Hepatocyte (in vitro differentiated cells): Measurements from ENCODE around the gene SNAI3. TPM values are rescaled to one million over a fixed set of nuclear protein-coding genes. Genes with fewer than 3 reads are reported as not detected.

ENCODE experiments used
- DNase-seq: peaks from one replicate; pipeline ENCODE4 v3.0.0-alpha.2; 2016; ENCODE audit warnings: low spot score
- H2AFZ ChIP-seq: fragments of 200-600 bp; sonication (generic); 2 replicates; pipeline ENCODE4 v1.6.0; 2016; ENCODE audit warnings: antibody characterized with exemption, mild to moderate bottlenecking
- H3K27ac ChIP-seq: fragments of 200-600 bp; sonication (generic); 2 replicates; pipeline ENCODE4 v1.5.1; 2016; ENCODE audit warnings: mild to moderate bottlenecking
- H3K27me3 ChIP-seq: fragments of 200-600 bp; sonication (generic); 2 replicates; pipeline ENCODE4 v1.6.1; 2016
- H3K36me3 ChIP-seq: fragments of 200-600 bp; sonication (generic); replicated peaks from 2 replicates; pipeline ENCODE4 v1.5.1; 2016; ENCODE audit warnings: low read depth; ENCODE audit not compliant: insufficient read depth
- H3K4me1 ChIP-seq: fragments of 200-600 bp; sonication (generic); 2 replicates; pipeline ENCODE4 v1.5.1; 2016; ENCODE audit warnings: mild to moderate bottlenecking, moderate library complexity; ENCODE audit not compliant: insufficient read depth
- H3K4me2 ChIP-seq: fragments of 200-600 bp; sonication (generic); 2 replicates; pipeline ENCODE4 v1.6.0; 2016
- H3K4me3 ChIP-seq: fragments of 200-600 bp; sonication (generic); 2 replicates; pipeline ENCODE4 v1.5.1; 2016; ENCODE audit warnings: mild to moderate bottlenecking
- H3K79me2 ChIP-seq: fragments of 200-600 bp; sonication (generic); 2 replicates; pipeline ENCODE4 v1.6.0; 2017; ENCODE audit warnings: mild to moderate bottlenecking
- H3K9me2 ChIP-seq: fragments of 200-600 bp; sonication (generic); replicated peaks from 2 replicates; pipeline ENCODE4 v1.6.0; 2017; ENCODE audit warnings: mild to moderate bottlenecking; ENCODE audit not compliant: insufficient read depth
- H3K9me3 ChIP-seq: fragments of 200-600 bp; sonication (generic); 2 replicates; pipeline ENCODE4 v1.5.1; 2016; ENCODE audit warnings: low read depth, mild to moderate bottlenecking
- H4K20me1 ChIP-seq: fragments of 200-600 bp; sonication (generic); 2 replicates; pipeline ENCODE4 v1.6.0; 2016; ENCODE audit warnings: mild to moderate bottlenecking; ENCODE audit not compliant: insufficient read depth, poor library complexity, severe bottlenecking
- EZH2 ChIP-seq: fragments of 200-600 bp; sonication (generic); IDR thresholded peaks from 2 replicates; pipeline ENCODE4 v1.6.1; 2016; ENCODE audit warnings: antibody characterized with exemption, mild to moderate bottlenecking, borderline replicate concordance
- EZH2phosphoT487 ChIP-seq: fragments of 200-600 bp; sonication (generic); IDR thresholded peaks from one replicate; pipeline ENCODE4 v1.6.1; 2018; ENCODE audit warnings: antibody characterized with exemption, mild to moderate bottlenecking, low read depth, moderate library complexity; ENCODE audit not compliant: unreplicated experiment, severe bottlenecking
- WGBS: methylation state at CpG from one replicate; pipeline ENCODE4 v1.1.6; 2016; ENCODE audit warnings: low lambda C conversion rate; ENCODE audit errors: missing lambda C conversion rate; 5-methylcytosine and 5-hydroxymethylcytosine counted together
- polyA plus RNA-seq: library from polyadenylated mRNA; unstranded; fragments of >200 nt; fragmentation: Nextera tagmentation; extraction: Ambion mirVana; gene quantifications from 2 replicates; pipeline ENCODE4 v1.2.1, GENCODE V29; 2016
- total RNA-seq: library from RNA; depleted of rRNA; stranded (reverse); fragments of >200 nt; gene quantifications from 2 replicates; pipeline ENCODE4 v1.2.3, GENCODE V29; 2014
- TF ChIP-seq, protein P1 (sequence below): fragments of 200-600 bp; sonication (generic); IDR thresholded peaks from 2 replicates; pipeline ENCODE4 v1.5.1; 2016; ENCODE audit warnings: antibody characterized with exemption, mild to moderate bottlenecking; ENCODE audit not compliant: poor library complexity

SNAI3 gene
- total and polyA plus RNA-seq, 2 experiments from 2014 or later = 1.7 to 5.0 TPM

DNA sequence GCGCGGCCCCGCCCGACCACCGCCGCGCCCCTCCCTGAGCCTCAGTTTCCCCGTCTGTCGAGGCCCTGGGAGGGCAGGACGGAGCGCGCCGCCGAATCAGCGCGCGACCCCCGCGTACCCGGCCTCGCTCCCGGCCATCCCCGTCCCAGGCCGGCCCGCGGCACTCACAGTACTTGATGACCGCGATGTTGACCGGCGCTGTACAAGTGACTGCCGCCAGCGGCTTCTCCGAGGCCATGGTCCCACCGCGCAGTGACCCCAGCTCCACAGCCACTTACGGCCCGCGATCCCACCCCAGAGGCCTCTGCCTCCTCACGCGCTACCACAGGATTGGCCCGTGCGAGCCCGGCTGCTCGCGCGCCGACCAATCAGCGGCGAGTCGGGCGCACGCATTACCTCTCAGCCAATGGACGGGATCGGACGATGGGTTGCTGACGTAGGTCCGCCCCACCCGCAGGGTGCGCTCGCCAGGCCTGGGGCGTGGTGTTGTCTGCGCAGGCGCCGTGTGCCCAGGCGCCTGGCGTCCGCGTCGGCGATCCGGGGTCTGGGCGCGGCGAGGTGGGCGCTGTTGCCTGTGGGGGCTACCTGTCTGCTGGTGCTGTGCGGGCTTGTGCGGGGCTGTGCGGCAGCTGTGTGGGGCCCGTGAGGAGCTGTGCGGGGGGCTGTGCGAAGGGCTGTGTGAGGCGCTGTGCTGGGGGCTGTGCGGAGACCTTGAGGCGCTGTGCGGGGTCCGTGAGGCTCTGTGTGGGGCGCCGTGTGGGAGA is 23.3 kb downstream of the SNAI3 start, which contains the start of gene MVD:
Gene MVD, minus strand, starts transcription at position 249 of the 764 bp plus-strand sequence. Its CDS starts 11 bp downstream, at position 238.
- H3K9me3 ChIP-seq = no peaks in the 10 kb centered on the region
- H2AFZ ChIP-seq = peak within 1 kb of the TSS; percentile 53
- TF ChIP-seq EZH2phosphoT487 = no peak
- TF ChIP-seq, protein P1, sequence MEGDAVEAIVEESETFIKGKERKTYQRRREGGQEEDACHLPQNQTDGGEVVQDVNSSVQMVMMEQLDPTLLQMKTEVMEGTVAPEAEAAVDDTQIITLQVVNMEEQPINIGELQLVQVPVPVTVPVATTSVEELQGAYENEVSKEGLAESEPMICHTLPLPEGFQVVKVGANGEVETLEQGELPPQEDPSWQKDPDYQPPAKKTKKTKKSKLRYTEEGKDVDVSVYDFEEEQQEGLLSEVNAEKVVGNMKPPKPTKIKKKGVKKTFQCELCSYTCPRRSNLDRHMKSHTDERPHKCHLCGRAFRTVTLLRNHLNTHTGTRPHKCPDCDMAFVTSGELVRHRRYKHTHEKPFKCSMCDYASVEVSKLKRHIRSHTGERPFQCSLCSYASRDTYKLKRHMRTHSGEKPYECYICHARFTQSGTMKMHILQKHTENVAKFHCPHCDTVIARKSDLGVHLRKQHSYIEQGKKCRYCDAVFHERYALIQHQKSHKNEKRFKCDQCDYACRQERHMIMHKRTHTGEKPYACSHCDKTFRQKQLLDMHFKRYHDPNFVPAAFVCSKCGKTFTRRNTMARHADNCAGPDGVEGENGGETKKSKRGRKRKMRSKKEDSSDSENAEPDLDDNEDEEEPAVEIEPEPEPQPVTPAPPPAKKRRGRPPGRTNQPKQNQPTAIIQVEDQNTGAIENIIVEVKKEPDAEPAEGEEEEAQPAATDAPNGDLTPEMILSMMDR = peak; percentile 20
- H3K36me3 ChIP-seq = no peaks in the 10 kb centered on the region
- H3K4me2 ChIP-seq = peak within 1 kb of the TSS; percentile 100
- H3K9me2 ChIP-seq = no peaks in the 10 kb centered on the region
- peak within 1 kb of the TSS; percentile 60 for H3K4me3 ChIP-seq
- 1% methylated on average over 63 of the region's 88 CpGs for WGBS
- H3K27me3 ChIP-seq = no peaks in the 10 kb centered on the region
- peak within 1 kb of the TSS; percentile 84 for H3K27ac ChIP-seq
- H3K79me2 ChIP-seq = peaks cover 59% of the 10 kb centered on the region
- DNase-seq = peak; percentile 99
- peaks cover 33% of the 10 kb centered on the region for H4K20me1 ChIP-seq
- H3K4me1 ChIP-seq = peaks cover 20% of the 10 kb centered on the region

DNA sequence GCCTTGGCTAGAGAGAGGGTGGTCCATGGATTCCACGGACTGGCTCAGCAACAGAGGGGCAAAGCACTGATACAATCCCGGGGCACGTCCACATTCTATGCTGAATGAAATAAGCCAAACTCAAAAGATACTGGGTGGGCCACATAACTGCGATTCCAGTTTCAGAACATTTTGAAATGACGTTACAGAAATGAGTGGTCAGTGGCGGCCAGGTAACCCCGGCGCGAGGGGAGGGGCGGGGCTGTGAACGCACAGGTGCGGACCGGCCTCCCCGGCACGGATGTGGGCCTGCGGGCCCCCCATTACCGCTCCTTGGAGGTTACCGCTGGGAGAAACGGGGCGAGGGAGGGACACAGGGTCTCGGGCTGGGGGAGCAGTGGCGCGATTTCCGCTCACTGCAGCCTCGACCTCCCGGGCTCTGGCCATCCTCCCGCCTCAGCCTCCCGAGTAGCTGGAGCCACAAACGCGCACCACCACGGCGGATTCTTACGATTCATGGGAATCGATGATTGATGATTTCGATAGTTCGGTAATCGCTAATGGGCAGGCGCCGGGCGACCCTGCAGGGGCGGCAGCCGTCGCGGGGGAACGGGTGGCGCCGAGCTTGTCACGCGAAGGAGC is 24.0 kb downstream of the SNAI3 start:
- peak; percentile 48 for DNase-seq
- 2% methylated on average over 30 of the region's 49 CpGs for WGBS

DNA sequence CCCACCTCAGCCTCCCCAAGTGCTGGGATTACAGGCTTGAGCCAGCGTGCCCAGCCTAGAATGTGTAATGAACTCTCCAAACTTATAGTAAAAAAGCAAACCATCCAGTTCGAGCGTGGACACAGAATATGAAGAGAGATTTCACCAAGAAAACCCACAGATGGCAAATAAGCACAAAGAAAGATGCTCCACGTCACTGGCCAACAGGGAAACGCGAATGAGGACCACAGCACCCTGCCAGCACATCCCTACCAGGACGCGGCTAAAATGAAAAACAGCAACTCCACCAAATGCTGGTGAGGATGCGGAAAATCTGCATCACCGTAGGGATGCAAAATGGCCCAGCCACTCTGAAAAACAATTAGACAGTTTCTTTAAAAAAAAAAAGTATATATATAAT is 24.8 kb downstream of the SNAI3 start:
- Histone ChIP-seq H3K27ac (no peak overlapping the region), H3K9me2 (no peaks in the 10 kb centered on the region), H3K36me3 (no peaks in the 10 kb centered on the region), H3K4me3 (no peak overlapping the region), H3K27me3 (no peaks in the 10 kb centered on the region), H3K79me2 (peaks cover 57% of the 10 kb centered on the region), H3K4me1 (peaks cover 20% of the 10 kb centered on the region), H3K4me2 (peak overlapping the region; percentile 91), H3K9me3 (no peaks in the 10 kb centered on the region), H4K20me1 (peaks cover 35% of the 10 kb centered on the region), H2AFZ (no peak overlapping the region)
- no peak for DNase-seq
- TF ChIP-seq EZH2phosphoT487 (no peak), EZH2 (no peak)
- TF ChIP-seq, protein P1 = no peak
- WGBS = 91% methylated on average over 10 of the region's 10 CpGs

More for the DNA sequence above, 24.0 kb downstream of the SNAI3 start:
- TF ChIP-seq, protein P1 = no peak
- no peaks in the 10 kb centered on the region for H3K9me3 ChIP-seq
- peak overlapping the region; percentile 60 for H3K4me3 ChIP-seq
- peaks cover 59% of the 10 kb centered on the region for H3K79me2 ChIP-seq
- peak overlapping the region; percentile 91 for H3K4me2 ChIP-seq
- H3K9me2 ChIP-seq = no peaks in the 10 kb centered on the region
- H3K4me1 ChIP-seq = peaks cover 20% of the 10 kb centered on the region
- H3K36me3 ChIP-seq = no peaks in the 10 kb centered on the region
- H4K20me1 ChIP-seq = peaks cover 35% of the 10 kb centered on the region
- peak overlapping the region; percentile 84 for H3K27ac ChIP-seq
- peak overlapping the region; percentile 30 for H2AFZ ChIP-seq
- no peaks in the 10 kb centered on the region for H3K27me3 ChIP-seq
